Psoas muscle (tissue), 8 donors: ENCODE data around the gene ECE2. TPM values are rescaled to one million over a fixed set of nuclear protein-coding genes. Genes with fewer than 3 reads are reported as not detected.

Experiments used
- ATAC-seq, 4 donors: fragments of 200-7000 bp; cut with Tn5 transposase; one replicate each; pipeline ENCODE4 v1.9.1; 2020; ENCODE audit warnings: moderate library complexity in 3 of 4, mild to moderate bottlenecking in 2 of 4
- DNase-seq, 2 donors: peaks; one replicate each; pipeline ENCODE4 v3.0.0-alpha.2; 2020
- H3K27ac ChIP-seq: fragments of 200-600 bp; one replicate; pipeline ENCODE4 v1.8.0; 2022
- H3K27me3 ChIP-seq, 3 donors: fragments of 200-600 bp in 1 of 3; one replicate each; pipeline versions ENCODE4 v1.6.1 to v1.8.0; 2013 to 2022; ENCODE audit warnings: low read length in 2 of 3, mild to moderate bottlenecking in 2 of 3, moderate library complexity in 1 of 3; ENCODE audit not compliant: insufficient read depth in 3 of 3
- H3K36me3 ChIP-seq, 2 donors: fragments of 200-600 bp in 1 of 2; one replicate each; pipeline versions ENCODE4 v1.6.1 to v1.8.0; 2013 to 2022; ENCODE audit warnings: low read depth in 1 of 2, mild to moderate bottlenecking in 1 of 2, moderate library complexity in 1 of 2; ENCODE audit not compliant: insufficient read depth in 1 of 2
- H3K4me1 ChIP-seq: fragments of 200-600 bp; one replicate; pipeline ENCODE4 v1.8.0; 2022
- H3K4me3 ChIP-seq: fragments of 200-600 bp; one replicate; pipeline ENCODE4 v1.8.0; 2022; ENCODE audit warnings: mild to moderate bottlenecking
- H3K9me3 ChIP-seq: fragments of 200-600 bp; one replicate; pipeline ENCODE4 v1.8.0; 2022
- WGBS, 3 donors: extraction: QIAGEN DNeasy Blood & Tissue Kit; methylation state at CpG; one replicate each; pipeline versions ENCODE4 v1.1.6 to v1.1.7; 2013; 5-methylcytosine and 5-hydroxymethylcytosine counted together
- intact Hi-C, 2 donors: fragments of 100-400 bp; cut with DNase I; formaldehyde crosslinking; loops; one replicate each; pipeline versions ENCODE4 v1.11.0 to v1.14.2; 2022
- polyA plus RNA-seq, 3 donors: library from polyadenylated mRNA; stranded (reverse); fragments of 200-250 nt; gene quantifications; one replicate each; pipeline ENCODE4 v1.2.3, GENCODE V29; 2013
- total RNA-seq, 4 donors: library from RNA; stranded (reverse); fragmentation: NEBNext Ultra II Directional in 2 of 4; extraction: Animal tissue kit (Norgen Biotek cat#: 25700) in 2 of 4; gene quantifications; one replicate each; pipeline versions ENCODE4 v1.2.1 to v1.2.4, GENCODE V29; 2021 to 2023
- TF ChIP-seq, protein P1 (sequence below): fragments of 200-600 bp; IDR thresholded peaks from one replicate; pipeline ENCODE4 v1.8.0; 2022; ENCODE audit warnings: antibody characterized with exemption
- donor health status: healthy with polysubstance abuse.
- donor health status: DM: no; HTN: no; CAD: no; lungs with moderate emphysema.
- donor health status: Bipolar disorder and iron deficiency.
- donor health status: healthy.
- donor health status: DM: yes; HTN: yes; CAD: no.
- donor health status: DM: no; HTN: no; CAD: no.
- donor health status: DM: no; HTN: no; CAD: no.
- donor health status: DM: yes; HTN: yes; CAD: no.

ECE2 gene
- total and polyA plus RNA-seq, 7 donors, result not detected

DNA sequence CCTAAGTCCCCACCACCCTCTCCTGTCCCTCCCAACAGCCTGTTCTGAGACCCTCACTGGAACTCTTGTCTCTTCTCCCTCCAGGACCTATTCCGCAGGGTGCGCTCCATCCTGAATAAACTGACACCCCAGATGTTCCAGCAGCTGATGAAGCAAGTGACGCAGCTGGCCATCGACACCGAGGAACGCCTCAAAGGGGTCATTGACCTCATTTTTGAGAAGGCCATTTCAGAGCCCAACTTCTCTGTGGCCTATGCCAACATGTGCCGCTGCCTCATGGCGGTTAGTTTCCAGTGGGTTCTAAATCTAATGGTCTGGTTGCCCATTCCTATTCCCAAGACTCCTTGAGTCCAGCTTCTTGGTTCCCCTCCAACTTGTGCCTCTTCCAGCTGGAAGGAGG lies 47.9 kb downstream of the ECE2 start:
- intact Hi-C loops, result loop anchor here in 1 of 2 donors (1.0 kb wide), 1 partner anchor 10 kb away; no protein-coding TSS in a partner anchor
- no peaks in the 10 kb centered on the region for H3K9me3 ChIP-seq
- H3K27ac ChIP-seq, result peak overlapping the region; percentile 90
- H3K4me1 ChIP-seq, result peaks cover 50% of the 10 kb centered on the region
- H3K36me3 ChIP-seq, result peaks cover 36 to 86% of the 10 kb centered on the region in 2 donors
- DNase-seq, result peak; percentile 69 to 86
- H3K4me3 ChIP-seq, result peak overlapping the region; percentile 71
- no peaks in the 10 kb centered on the region for H3K27me3 ChIP-seq
- WGBS, 3 donors, result 34 to 53% (median 43%) methylated on average over 8 of the region's 8 CpGs
- peak; percentile 9 to 57 (median 38) for ATAC-seq
- TF ChIP-seq, protein P1, sequence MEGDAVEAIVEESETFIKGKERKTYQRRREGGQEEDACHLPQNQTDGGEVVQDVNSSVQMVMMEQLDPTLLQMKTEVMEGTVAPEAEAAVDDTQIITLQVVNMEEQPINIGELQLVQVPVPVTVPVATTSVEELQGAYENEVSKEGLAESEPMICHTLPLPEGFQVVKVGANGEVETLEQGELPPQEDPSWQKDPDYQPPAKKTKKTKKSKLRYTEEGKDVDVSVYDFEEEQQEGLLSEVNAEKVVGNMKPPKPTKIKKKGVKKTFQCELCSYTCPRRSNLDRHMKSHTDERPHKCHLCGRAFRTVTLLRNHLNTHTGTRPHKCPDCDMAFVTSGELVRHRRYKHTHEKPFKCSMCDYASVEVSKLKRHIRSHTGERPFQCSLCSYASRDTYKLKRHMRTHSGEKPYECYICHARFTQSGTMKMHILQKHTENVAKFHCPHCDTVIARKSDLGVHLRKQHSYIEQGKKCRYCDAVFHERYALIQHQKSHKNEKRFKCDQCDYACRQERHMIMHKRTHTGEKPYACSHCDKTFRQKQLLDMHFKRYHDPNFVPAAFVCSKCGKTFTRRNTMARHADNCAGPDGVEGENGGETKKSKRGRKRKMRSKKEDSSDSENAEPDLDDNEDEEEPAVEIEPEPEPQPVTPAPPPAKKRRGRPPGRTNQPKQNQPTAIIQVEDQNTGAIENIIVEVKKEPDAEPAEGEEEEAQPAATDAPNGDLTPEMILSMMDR, result no peak

DNA sequence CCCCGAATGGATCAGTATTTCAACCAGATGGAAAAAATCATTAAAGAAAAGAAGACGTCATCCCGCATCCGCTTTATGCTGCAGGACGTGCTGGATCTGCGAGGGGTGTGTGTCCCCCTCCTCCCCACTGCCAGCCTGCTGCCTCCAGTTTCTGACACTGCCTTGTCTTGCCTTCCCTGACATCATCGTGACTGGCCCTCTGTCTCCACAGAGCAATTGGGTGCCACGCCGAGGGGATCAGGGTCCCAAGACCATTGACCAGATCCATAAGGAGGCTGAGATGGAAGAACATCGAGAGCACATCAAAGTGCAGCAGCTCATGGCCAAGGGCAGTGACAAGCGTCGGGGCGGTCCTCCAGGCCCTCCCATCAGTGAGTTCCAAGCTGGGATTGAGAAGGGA lies 49.4 kb downstream of the ECE2 start:
- no peak for DNase-seq
- peaks cover 40% of the 10 kb centered on the region for H3K4me1 ChIP-seq
- H3K4me3 ChIP-seq, result no peak overlapping the region
- intact Hi-C loops, result no loop called here
- 86 to 91% (median 88%) methylated on average over 13 of the region's 13 CpGs for WGBS, 3 donors
- peaks cover 41 to 100% of the 10 kb centered on the region in 2 donors for H3K36me3 ChIP-seq
- H3K9me3 ChIP-seq, result no peaks in the 10 kb centered on the region
- TF ChIP-seq, protein P1, result no peak
- no peaks in the 10 kb centered on the region for H3K27me3 ChIP-seq
- ATAC-seq, result no peak
- no peak overlapping the region for H3K27ac ChIP-seq

DNA sequence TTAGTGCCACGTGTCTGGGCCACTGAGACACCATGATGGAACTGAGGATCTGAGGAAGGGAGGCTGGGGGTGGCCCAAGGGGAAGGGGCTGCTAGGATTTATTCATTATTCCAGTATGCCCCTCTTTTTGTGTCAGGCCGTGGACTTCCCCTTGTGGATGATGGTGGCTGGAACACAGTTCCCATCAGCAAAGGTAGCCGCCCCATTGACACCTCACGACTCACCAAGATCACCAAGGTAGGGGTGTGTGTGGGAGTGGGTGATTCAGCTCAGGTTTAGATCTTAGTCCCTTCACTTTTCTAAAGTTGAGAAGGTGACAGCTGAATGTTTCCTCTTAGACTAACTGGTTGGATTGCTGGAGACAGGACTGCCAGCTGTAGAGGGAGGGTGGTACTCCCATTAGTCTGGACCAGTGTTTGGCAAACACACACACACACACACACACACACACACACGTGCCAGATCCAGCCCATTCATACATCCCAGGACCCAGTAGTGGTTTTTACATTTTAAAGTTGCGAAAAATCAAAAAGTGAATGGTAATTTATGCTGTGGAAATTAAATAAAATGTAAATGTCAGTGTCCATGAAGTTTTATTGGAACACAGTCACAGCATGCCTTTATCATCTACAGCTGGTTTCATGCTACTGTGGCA lies 50.0 kb downstream of the ECE2 start:
- Histone ChIP-seq H3K9me3 (no peaks in the 10 kb centered on the region), H3K4me1 (peaks cover 37% of the 10 kb centered on the region), H3K27ac (peak overlapping the region; percentile 46), H3K27me3 (no peaks in the 10 kb centered on the region), H3K36me3 (peaks cover 37 to 100% of the 10 kb centered on the region in 2 donors), H3K4me3 (no peak overlapping the region)
- intact Hi-C loops, result no loop called here
- 76 to 83% (median 78%) methylated on average over 6 of the region's 6 CpGs for WGBS, 3 donors
- ATAC-seq, result no peak
- TF ChIP-seq, protein P1, result no peak
- no peak for DNase-seq

DNA sequence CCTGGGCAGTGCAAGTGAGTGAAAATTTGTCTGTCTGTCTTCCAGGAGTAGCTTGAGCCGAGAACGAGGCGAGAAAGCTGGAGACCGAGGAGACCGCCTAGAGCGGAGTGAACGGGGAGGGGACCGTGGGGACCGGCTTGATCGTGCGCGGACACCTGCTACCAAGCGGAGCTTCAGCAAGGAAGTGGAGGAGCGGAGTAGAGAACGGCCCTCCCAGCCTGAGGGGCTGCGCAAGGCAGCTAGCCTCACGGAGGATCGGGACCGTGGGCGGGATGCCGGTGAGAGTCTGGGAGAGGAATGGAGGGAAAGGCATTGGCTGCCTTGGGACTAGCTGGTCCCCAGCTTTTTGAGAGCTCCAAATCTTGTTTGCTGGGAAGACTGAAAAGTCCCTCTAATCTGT lies 51.3 kb downstream of the ECE2 start:
- H3K27me3 ChIP-seq, result no peaks in the 10 kb centered on the region
- no peaks in the 10 kb centered on the region for H3K9me3 ChIP-seq
- ATAC-seq (no peak), DNase-seq (no peak)
- TF ChIP-seq, protein P1, result no peak
- no peak overlapping the region for H3K4me3 ChIP-seq
- H3K36me3 ChIP-seq, result peaks cover 36 to 100% of the 10 kb centered on the region in 2 donors
- no peak overlapping the region for H3K27ac ChIP-seq
- intact Hi-C loops, result no loop called here
- H3K4me1 ChIP-seq, result peaks cover 29% of the 10 kb centered on the region
- WGBS, 3 donors, result 91 to 94% (median 93%) methylated on average over 21 of the region's 21 CpGs

DNA sequence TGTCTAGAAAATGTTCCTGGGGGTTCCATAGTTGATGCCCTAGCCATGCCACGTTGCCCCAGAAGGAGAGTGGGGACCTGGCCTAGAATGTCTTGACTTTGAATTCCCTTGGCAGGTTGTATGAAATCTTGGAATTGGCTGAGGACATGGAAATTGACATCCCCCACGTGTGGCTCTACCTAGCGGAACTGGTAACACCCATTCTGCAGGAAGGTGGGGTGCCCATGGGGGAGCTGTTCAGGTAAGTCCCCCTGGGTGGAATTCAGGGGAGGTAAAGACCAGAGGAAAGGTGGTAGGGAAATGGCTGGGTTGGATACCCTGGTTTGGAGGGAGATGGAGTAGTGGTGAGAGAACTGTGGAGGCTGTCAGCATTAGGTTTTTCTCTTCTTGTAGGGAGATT lies 52.7 kb downstream of the ECE2 start:
- Histone ChIP-seq H3K36me3 (peaks cover 28 to 100% of the 10 kb centered on the region in 2 donors), H3K27me3 (no peaks in the 10 kb centered on the region), H3K9me3 (no peaks in the 10 kb centered on the region), H3K4me3 (no peak overlapping the region), H3K4me1 (peaks cover 26% of the 10 kb centered on the region), H3K27ac (no peak overlapping the region)
- intact Hi-C loops, result no loop called here
- DNase-seq, result no peak
- ATAC-seq, result no peak
- WGBS, 3 donors, result 45 to 59% (median 56%) methylated on average over 3 of the region's 3 CpGs
- TF ChIP-seq, protein P1, result no peak
